T-cell (primary cell): ENCODE measurements around the gene TTC12. TPM values are rescaled to one million over a fixed set of nuclear protein-coding genes. Genes with fewer than 3 reads are reported as not detected.

Experiments used
- ATAC-seq, 4 experiments: fragments of 200-7000 bp in 3 of 4; fragments of 150-1000 bp in 1 of 4; cut with Tn5 transposase; replicated peaks in 1 of 4; 1 replicate in 3 of 4; 2 replicates in 1 of 4; pipeline ENCODE4 v1.10.0; 2021; ENCODE audit warnings: moderate library complexity in 3 of 4, mild to moderate bottlenecking in 2 of 4, moderate number of reproducible peaks in 1 of 4
- CTCF ChIA-PET, 2 donors: fragments of 300-600 bp; sonication (Branson Sonifier 250); formaldehyde crosslinking; loops; one replicate each; lab custom pipeline; 2022; ENCODE audit warnings: antibody characterized with exemption in 2 of 2; lab: Charles Lee
- POLR2A ChIA-PET, 2 donors: fragments of 300-600 bp; sonication (Branson Sonifier 250); formaldehyde crosslinking; loops; one replicate each; lab custom pipeline; 2022; ENCODE audit warnings: antibody characterized with exemption in 2 of 2; lab: Charles Lee
- DNase-seq, 35 experiments: peaks; one replicate each; pipeline versions ENCODE4 v3.0.0 to v3.0.0-alpha.2; 2013 to 2023
- H3K27ac ChIP-seq: one replicate; pipeline ENCODE4 v1.5.1; 2013; ENCODE audit warnings: low read length
- H3K27me3 ChIP-seq, 2 experiments: replicated peaks in 1 of 2; 1 replicate in 1 of 2; 2 replicates in 1 of 2; pipeline versions ENCODE4 v1.6.1 to v1.7.0; 2013; ENCODE audit warnings: low read length in 1 of 2, mixed read lengths in 1 of 2; ENCODE audit not compliant: control insufficient read depth in 2 of 2, insufficient read depth in 2 of 2; ENCODE audit errors: extremely low read depth in 1 of 2
- H3K36me3 ChIP-seq, 2 donors: 1 replicate in 1 of 2; 2 replicates in 1 of 2; pipeline versions ENCODE4 v1.6.1 to v1.7.0; 2013; ENCODE audit warnings: low read length in 1 of 2; ENCODE audit not compliant: control insufficient read depth in 2 of 2, insufficient read depth in 1 of 2; ENCODE audit errors: extremely low read depth in 1 of 2
- H3K4me1 ChIP-seq, 2 experiments: 1 replicate in 1 of 2; 2 replicates in 1 of 2; pipeline versions ENCODE4 v1.6.1 to v1.7.0; 2013; ENCODE audit warnings: low read length in 2 of 2, mixed read lengths in 1 of 2; ENCODE audit not compliant: insufficient read depth in 2 of 2, control insufficient read depth in 1 of 2; ENCODE audit errors: extremely low read depth in 1 of 2
- H3K4me3 ChIP-seq, 2 donors: 1 replicate in 1 of 2; 2 replicates in 1 of 2; pipeline versions ENCODE4 v1.5.1 to v1.7.0; 2013; ENCODE audit warnings: mild to moderate bottlenecking in 2 of 2, low read length in 1 of 2, moderate library complexity in 1 of 2; ENCODE audit not compliant: control insufficient read depth in 1 of 2; ENCODE audit errors: extremely low read depth in 1 of 2
- H3K9me3 ChIP-seq: 2 replicates; pipeline ENCODE4 v1.7.0; 2013
- H3K27ac Mint-ChIP-seq, 2 donors: one replicate each; pipeline ENCODE4 v1.8.0; 2020 to 2021; ENCODE audit warnings: mild to moderate bottlenecking in 2 of 2, mixed read lengths in 2 of 2
- H3K27me3 Mint-ChIP-seq, 2 donors: one replicate each; pipeline ENCODE4 v1.8.0; 2021 to 2022; ENCODE audit warnings: mixed read lengths in 2 of 2
- H3K36me3 Mint-ChIP-seq: one replicate; pipeline ENCODE4 v1.8.0; 2021; ENCODE audit warnings: mixed read lengths
- H3K4me1 Mint-ChIP-seq, 3 donors: one replicate each; pipeline ENCODE4 v1.8.0; 2020 to 2022; ENCODE audit warnings: mixed read lengths in 3 of 3, mild to moderate bottlenecking in 1 of 3
- H3K4me3 Mint-ChIP-seq, 3 donors: one replicate each; pipeline ENCODE4 v1.8.0; 2020 to 2022; ENCODE audit warnings: mild to moderate bottlenecking in 3 of 3, mixed read lengths in 3 of 3, moderate library complexity in 3 of 3
- H3K9me3 Mint-ChIP-seq, 3 donors: one replicate each; pipeline ENCODE4 v1.8.0; 2020 to 2022; ENCODE audit warnings: mixed read lengths in 3 of 3
- WGBS: methylation state at CpG from one replicate; pipeline ENCODE4 v1.1.5; 2013; ENCODE audit warnings: missing lambda C conversion rate; ENCODE audit not compliant: insufficient coverage; 5-methylcytosine and 5-hydroxymethylcytosine counted together
- total RNA-seq, 35 experiments: library from RNA in 6 of 35; stranded (reverse) in 6 of 35; fragments of 120-200 nt in 1 of 35; gene quantifications; one replicate each; pipeline versions ENCODE4 v1.2.1 to v1.2.4 and lab custom pipeline; 2013 to 2026

The TTC12 gene
- total RNA-seq, 5 donors from 2014 or later (not counting 1 experiment from before 2014, with no cell fraction given), result 29.0 to 63.8 (median 45.2) TPM

DNA sequence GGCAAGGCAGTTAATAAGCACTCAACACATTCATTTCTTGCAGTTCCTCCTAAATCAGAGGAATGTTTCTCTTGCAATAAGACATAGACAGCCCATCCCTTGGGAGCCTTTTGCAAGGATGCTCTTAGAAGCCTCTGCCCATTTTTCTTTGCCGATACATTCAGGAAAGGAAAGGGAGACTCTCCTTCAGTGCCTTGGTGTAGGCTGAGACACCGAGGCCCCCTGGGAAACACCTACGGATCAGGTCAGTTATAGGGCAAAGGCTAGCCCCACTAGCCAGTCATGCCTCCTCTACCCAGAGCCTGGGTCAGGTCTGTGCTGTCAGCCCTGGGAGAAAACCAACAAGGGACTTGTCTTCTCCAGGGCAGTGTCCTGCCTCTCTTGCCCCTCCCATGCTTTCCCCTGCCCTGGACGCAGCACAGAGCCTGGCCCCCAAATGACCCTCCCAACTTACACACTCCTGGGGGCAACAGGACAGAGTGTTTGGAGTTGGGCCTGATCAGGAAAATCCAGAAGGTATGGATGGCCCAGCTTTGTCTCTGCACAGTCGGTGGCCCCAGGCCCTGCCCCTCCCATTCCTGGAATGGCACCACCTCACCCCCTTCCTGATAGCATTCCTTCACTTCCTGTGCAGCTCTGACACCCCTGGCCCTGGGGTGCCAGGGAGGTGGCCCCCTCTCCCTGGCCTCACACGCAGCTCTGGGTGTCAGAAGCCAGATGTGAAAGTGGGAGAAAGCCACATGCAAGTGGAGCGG, 91.5 kb downstream of the TTC12 start:
- no peak for ATAC-seq
- Mint-ChIP-seq H3K4me1 (no peaks in the 10 kb centered on the region), H3K36me3 (no peaks in the 10 kb centered on the region), H3K27me3 (peaks cover 5 to 12% of the 10 kb centered on the region in 2 donors), H3K27ac (no peak overlapping the region), H3K9me3 (no peaks in the 10 kb centered on the region), H3K4me3 (no peak overlapping the region)
- no peaks in the 10 kb centered on the region for H3K36me3 ChIP-seq
- H3K27ac ChIP-seq, result no peak overlapping the region
- ChIA-PET POLR2A (no interaction called here), CTCF (no interaction called here)
- H3K4me1 ChIP-seq, result no peaks in the 10 kb centered on the region
- no peaks in the 10 kb centered on the region for H3K9me3 ChIP-seq
- no peak for DNase-seq
- H3K4me3 ChIP-seq, result no peak overlapping the region
- peaks cover 0 to 17% of the 10 kb centered on the region in 2 experiments for H3K27me3 ChIP-seq
- 100% methylated on average over 2 of the region's 7 CpGs for WGBS

DNA sequence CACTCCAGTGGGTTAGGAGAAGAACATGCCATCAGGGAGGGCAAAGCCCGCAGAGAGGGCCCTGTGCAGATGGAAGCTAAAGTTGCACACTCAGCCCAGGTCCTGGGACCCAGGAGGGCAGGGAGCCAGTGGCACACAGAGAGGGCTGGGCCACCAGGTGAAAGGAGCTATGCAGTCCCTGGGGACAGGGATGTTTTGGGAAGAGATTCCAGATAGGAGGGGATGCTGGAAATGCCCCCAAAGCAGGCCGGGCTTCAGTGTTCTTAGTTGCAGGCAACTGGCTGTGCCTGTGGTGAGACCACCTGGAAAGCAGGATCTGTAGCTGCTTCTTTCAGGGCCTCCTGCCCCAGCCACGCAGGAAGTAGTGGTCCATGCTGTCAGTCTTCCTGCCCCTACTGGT, 92.8 kb downstream of the TTC12 start:
- no peak overlapping the region for H3K27ac ChIP-seq
- no peak overlapping the region for H3K4me3 ChIP-seq
- H3K27me3 ChIP-seq, result peaks cover 0 to 13% of the 10 kb centered on the region in 2 experiments
- no peaks in the 10 kb centered on the region for H3K9me3 ChIP-seq
- CTCF ChIA-PET, result no interaction called here
- Mint-ChIP-seq H3K27ac (no peak overlapping the region), H3K9me3 (no peaks in the 10 kb centered on the region), H3K4me3 (no peak overlapping the region), H3K27me3 (peaks cover 5 to 18% of the 10 kb centered on the region in 2 donors), H3K4me1 (no peaks in the 10 kb centered on the region), H3K36me3 (no peaks in the 10 kb centered on the region)
- WGBS, result 38% methylated on average over 3 of the region's 3 CpGs
- POLR2A ChIA-PET, result no interaction called here
- no peak for ATAC-seq
- no peak for DNase-seq
- no peaks in the 10 kb centered on the region for H3K36me3 ChIP-seq
- no peaks in the 10 kb centered on the region for H3K4me1 ChIP-seq

DNA sequence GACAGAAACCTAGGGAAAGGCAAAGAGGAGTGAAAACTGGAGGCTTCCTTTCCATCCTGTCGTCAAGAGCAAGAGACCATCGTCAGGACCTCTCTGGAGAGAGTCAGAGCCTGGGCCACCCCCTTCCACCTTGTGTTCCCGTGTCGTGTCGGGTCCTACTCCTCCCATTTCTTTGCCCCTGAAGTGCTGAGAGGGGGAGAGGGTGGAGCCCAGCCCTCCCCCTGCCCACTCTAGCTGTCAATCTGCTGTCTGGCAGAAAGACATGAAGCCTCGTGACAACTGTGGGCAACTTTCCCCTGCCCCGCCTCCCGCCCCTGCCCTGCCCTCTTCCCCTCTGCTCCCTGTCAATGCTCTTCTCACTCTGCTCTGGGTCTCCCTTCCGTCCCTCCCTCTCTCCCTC, 93.8 kb downstream of the TTC12 start:
- Mint-ChIP-seq H3K27ac (no peak overlapping the region), H3K27me3 (peaks cover 5 to 18% of the 10 kb centered on the region in 2 donors)

DNA sequence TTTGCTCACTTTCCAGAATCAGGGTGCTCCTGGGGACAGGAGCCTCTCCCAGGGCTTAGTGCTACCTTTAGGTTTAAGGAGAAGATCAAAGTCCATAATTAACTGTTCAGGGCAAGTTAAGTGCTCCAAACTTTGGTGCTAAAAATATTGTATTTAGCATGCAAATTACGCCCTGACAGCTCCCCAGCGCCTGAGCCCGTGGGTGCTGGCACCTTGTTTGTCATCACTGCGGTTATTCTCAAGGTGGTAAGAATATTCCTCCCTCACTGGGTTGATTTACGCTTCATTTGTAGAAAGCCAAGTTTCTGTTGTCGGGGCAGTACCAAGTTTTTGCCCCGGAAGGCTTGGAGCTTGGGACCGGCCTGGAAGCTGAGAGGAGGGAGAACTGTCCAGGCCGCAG, 94.5 kb downstream of the TTC12 start:
- Histone ChIP-seq H3K4me1 (no peaks in the 10 kb centered on the region), H3K9me3 (no peaks in the 10 kb centered on the region), H3K4me3 (no peak overlapping the region), H3K27ac (no peak overlapping the region), H3K36me3 (no peaks in the 10 kb centered on the region), H3K27me3 (peaks cover 0 to 24% of the 10 kb centered on the region in 2 experiments)
- peaks cover 5 to 16% of the 10 kb centered on the region in 2 donors for H3K27me3 Mint-ChIP-seq
- H3K27ac Mint-ChIP-seq, result no peak overlapping the region
- no peaks in the 10 kb centered on the region for H3K9me3 Mint-ChIP-seq
- ChIA-PET CTCF (no interaction called here), POLR2A (no interaction called here)
- no peaks in the 10 kb centered on the region for H3K4me1 Mint-ChIP-seq
- no peaks in the 10 kb centered on the region for H3K36me3 Mint-ChIP-seq
- 63% methylated on average over 4 of the region's 9 CpGs for WGBS
- H3K4me3 Mint-ChIP-seq, result no peak overlapping the region
- DNase-seq (no peak), ATAC-seq (no peak)

More for the DNA sequence above, 93.8 kb downstream of the TTC12 start:
- no peak overlapping the region for H3K4me3 ChIP-seq
- ChIA-PET POLR2A (no interaction called here), CTCF (no interaction called here)
- H3K27ac ChIP-seq, result no peak overlapping the region
- H3K4me1 ChIP-seq, result no peaks in the 10 kb centered on the region
- Mint-ChIP-seq H3K36me3 (no peaks in the 10 kb centered on the region), H3K4me1 (no peaks in the 10 kb centered on the region), H3K4me3 (no peak overlapping the region), H3K9me3 (no peaks in the 10 kb centered on the region)
- DNase-seq (no peak), ATAC-seq (no peak)
- H3K27me3 ChIP-seq, result peaks cover 0 to 21% of the 10 kb centered on the region in 2 experiments
- no peaks in the 10 kb centered on the region for H3K9me3 ChIP-seq
- 62% methylated on average over 4 of the region's 9 CpGs for WGBS
- H3K36me3 ChIP-seq, result no peaks in the 10 kb centered on the region

- POLR2A ChIA-PET, result no interaction called here
- H3K4me1 Mint-ChIP-seq, result no peaks in the 10 kb centered on the region
- H3K36me3 Mint-ChIP-seq, result no peaks in the 10 kb centered on the region
Observed at GRCh38 chr11:113409526-113409925, 95.1 kb downstream of the TTC12 start.

GRCh38 chr11:113410414-113411135, 96.2 kb downstream of the TTC12 start:
- CTCF ChIA-PET, result interaction anchor here in 1 of 2 donors (0.6 kb wide), 1 partner anchor 300 kb away, joined by 3 read pairs; no protein-coding TSS in a partner anchor
- ATAC-seq (no peak), DNase-seq (no peak)
- H3K36me3 ChIP-seq, result no peaks in the 10 kb centered on the region
- Mint-ChIP-seq H3K4me1 (no peaks in the 10 kb centered on the region), H3K4me3 (no peak overlapping the region), H3K9me3 (no peaks in the 10 kb centered on the region), H3K27me3 (peaks cover 12 to 19% of the 10 kb centered on the region in 2 donors), H3K36me3 (no peaks in the 10 kb centered on the region), H3K27ac (no peak overlapping the region)
- no peaks in the 10 kb centered on the region for H3K4me1 ChIP-seq
- H3K27ac ChIP-seq, result no peak overlapping the region
- no peak overlapping the region for H3K4me3 ChIP-seq
- peaks cover 0 to 28% of the 10 kb centered on the region in 2 experiments for H3K27me3 ChIP-seq
- no peaks in the 10 kb centered on the region for H3K9me3 ChIP-seq
- WGBS, result 86% methylated on average over 20 of the region's 21 CpGs
- POLR2A ChIA-PET, result no interaction called here

More at GRCh38 chr11:113409526-113409925, 95.1 kb downstream of the TTC12 start:
- Histone ChIP-seq H3K27ac (no peak overlapping the region), H3K4me3 (no peak overlapping the region), H3K36me3 (no peaks in the 10 kb centered on the region), H3K4me1 (no peaks in the 10 kb centered on the region), H3K9me3 (no peaks in the 10 kb centered on the region), H3K27me3 (peaks cover 0 to 27% of the 10 kb centered on the region in 2 experiments)
- no peaks in the 10 kb centered on the region for H3K9me3 Mint-ChIP-seq
- 83% methylated on average over 1 of the region's 3 CpGs for WGBS
- ATAC-seq (no peak), DNase-seq (no peak)
- H3K27ac Mint-ChIP-seq, result no peak overlapping the region
- CTCF ChIA-PET, result no interaction called here
- peaks cover 9 to 16% of the 10 kb centered on the region in 2 donors for H3K27me3 Mint-ChIP-seq
- H3K4me3 Mint-ChIP-seq, result no peak overlapping the region
